SK-N-SH (cell line): ENCODE results near the gene TOR1AIP1. TPM values are rescaled to one million over a fixed set of nuclear protein-coding genes. Genes with fewer than 3 reads are reported as not detected.

ENCODE experiments used
- CTCF ChIA-PET: fragments of 300-600, 350-600 bp; formaldehyde crosslinking; extraction: SDS; loops from one replicate; lab custom pipeline; 2021; lab: Yijun Ruan, JAX
- POLR2A ChIA-PET: fragments of 350-600 bp; sonication (Branson Sonifier 250); formaldehyde crosslinking; extraction: SDS; loops from one replicate; lab custom pipeline; 2020; ENCODE audit warnings: antibody characterized with exemption, inconsistent platforms; lab: Yijun Ruan, JAX
- DNase-seq: peaks from one replicate; pipeline ENCODE4 v3.0.0; 2012
- H2AFZ ChIP-seq: fragments of 200-600 bp; sonication (generic); 2 replicates; pipeline ENCODE4 v1.8.1; 2016; ENCODE audit warnings: antibody characterized with exemption, mild to moderate bottlenecking, low read depth
- H3F3A ChIP-seq: fragments of 200-600 bp; sonication (generic); replicated peaks from 2 replicates; pipeline ENCODE3; 2016; ENCODE audit warnings: antibody characterized with exemption, mild to moderate bottlenecking; ENCODE audit not compliant: insufficient read depth
- H3K27ac ChIP-seq, 2 experiments: fragments of 200-500 bp in 1 of 2; fragments of 200-600 bp in 1 of 2; sonication (Bioruptor generic) in 1 of 2; sonication (generic), shearing (Covaris generic) in 1 of 2; 2 replicates each; pipeline versions ENCODE4 v1.5.1 to v1.6.1; 2014 to 2016; ENCODE audit warnings: low read depth in 2 of 2, inconsistent platforms in 1 of 2, low read length in 1 of 2, mild to moderate bottlenecking in 1 of 2, mixed read lengths in 1 of 2
- H3K27me3 ChIP-seq: fragments of 200-600 bp; sonication (generic), shearing (Covaris generic); 2 replicates; pipeline ENCODE4 v1.6.1; 2016; ENCODE audit warnings: mixed run types; ENCODE audit not compliant: insufficient read depth
- H3K36me3 ChIP-seq, 2 experiments: fragments of 200-500 bp in 1 of 2; fragments of 200-600 bp in 1 of 2; sonication (Bioruptor generic) in 1 of 2; sonication (generic) in 1 of 2; replicated peaks in 1 of 2; 2 replicates each; pipeline versions ENCODE3 to v1.5.1; 2014 to 2016; ENCODE audit warnings: low read length in 1 of 2, mild to moderate bottlenecking in 1 of 2; ENCODE audit not compliant: insufficient read depth in 2 of 2, control insufficient read depth in 1 of 2
- H3K4me1 ChIP-seq, 2 experiments: fragments of 200-500 bp in 1 of 2; fragments of 200-600 bp in 1 of 2; sonication (Bioruptor generic) in 1 of 2; sonication (generic), shearing (Covaris generic) in 1 of 2; 2 replicates each; pipeline versions ENCODE4 v1.5.1 to v1.6.1; 2014 to 2016; ENCODE audit warnings: low read depth in 1 of 2, low read length in 1 of 2, mixed run types in 1 of 2; ENCODE audit not compliant: insufficient read depth in 2 of 2, control insufficient read depth in 1 of 2
- H3K4me2 ChIP-seq: fragments of 200-600 bp; sonication (generic), shearing (Covaris generic); 2 replicates; pipeline ENCODE4 v1.6.1; 2017; ENCODE audit warnings: mixed run types
- H3K4me3 ChIP-seq, 2 experiments: fragments of 200-500 bp in 1 of 2; fragments of 200-600 bp in 1 of 2; sonication (Bioruptor generic) in 1 of 2; sonication (generic), shearing (Covaris generic) in 1 of 2; 2 replicates each; pipeline versions ENCODE4 v1.5.1 to v1.8.1; 2014 to 2016; ENCODE audit warnings: low read depth in 2 of 2, inconsistent platforms in 1 of 2, low read length in 1 of 2, mild to moderate bottlenecking in 1 of 2, mixed read lengths in 1 of 2, moderate library complexity in 1 of 2
- H3K79me2 ChIP-seq: fragments of 200-600 bp; sonication (generic); 2 replicates; pipeline ENCODE4 v1.8.1; 2017; ENCODE audit warnings: mild to moderate bottlenecking; ENCODE audit not compliant: insufficient read depth
- H3K9ac ChIP-seq: fragments of 200-600 bp; sonication (generic); 2 replicates; pipeline ENCODE4 v1.6.1; 2017; ENCODE audit warnings: mixed run types
- H3K9me2 ChIP-seq: fragments of 200-600 bp; sonication (generic); 2 replicates; pipeline ENCODE4 v1.6.1; 2017; ENCODE audit warnings: mixed run types
- H3K9me3 ChIP-seq: fragments of 200-600 bp; sonication (generic); 2 replicates; pipeline ENCODE4 v1.6.1; 2017; ENCODE audit warnings: mixed run types, mild to moderate bottlenecking, moderate library complexity
- H4K20me1 ChIP-seq: fragments of 200-600 bp; sonication (generic); 2 replicates; pipeline ENCODE4 v1.6.1; 2017; ENCODE audit warnings: mild to moderate bottlenecking, mixed run types; ENCODE audit not compliant: insufficient read depth
- ELF1 ChIP-seq: IDR thresholded peaks from 2 replicates; pipeline ENCODE4 v1.4.0; 2012
- EZH2phosphoT487 ChIP-seq: fragments of 200-600 bp; sonication (generic); IDR thresholded peaks from 2 replicates; pipeline ENCODE4 v1.6.1; 2017; ENCODE audit warnings: low read depth, mixed run types, mild to moderate bottlenecking, antibody characterized with exemption, moderate library complexity, borderline replicate concordance
- FOSL2 ChIP-seq: IDR thresholded peaks from 2 replicates; pipeline ENCODE4 v1.4.0; 2012; ENCODE audit warnings: low read depth, mild to moderate bottlenecking, moderate library complexity, borderline replicate concordance
- GATA2 ChIP-seq: sonication (generic); formaldehyde crosslinking; IDR thresholded peaks from 2 replicates; pipeline ENCODE4 v1.5.0; 2020; ENCODE audit warnings: mild to moderate bottlenecking, missing genetic modification reagents
- NRF1 ChIP-seq: IDR thresholded peaks from 2 replicates; pipeline ENCODE4 v1.6.1; 2012; ENCODE audit warnings: low read depth, mild to moderate bottlenecking, low read length
- RAD21 ChIP-seq: IDR thresholded peaks from 2 replicates; pipeline ENCODE4 v1.6.1; 2012; ENCODE audit warnings: mild to moderate bottlenecking, low read length
- RFX5 ChIP-seq: IDR thresholded peaks from 2 replicates; pipeline ENCODE4 v1.6.1; 2012; ENCODE audit warnings: mild to moderate bottlenecking, improper control_type of control experiment, low read length
- SIN3A ChIP-seq: IDR thresholded peaks from 2 replicates; pipeline ENCODE4 v1.6.1; 2012; ENCODE audit warnings: low read depth, mild to moderate bottlenecking, low read length, moderate library complexity, borderline replicate concordance
- SMC3 ChIP-seq: IDR thresholded peaks from 2 replicates; pipeline ENCODE4 v1.6.1; 2012; ENCODE audit warnings: low read depth, low read length, improper control_type of control experiment
- TAF1 ChIP-seq: IDR thresholded peaks from 2 replicates; pipeline ENCODE4 v1.6.1; 2012; ENCODE audit warnings: low read depth, mild to moderate bottlenecking, low read length, moderate library complexity, borderline replicate concordance
- TCF12 ChIP-seq: IDR thresholded peaks from 2 replicates; pipeline ENCODE4 v1.4.0; 2012
- TEAD4 ChIP-seq: IDR thresholded peaks from 2 replicates; pipeline ENCODE4 v1.4.0; 2012; ENCODE audit warnings: mild to moderate bottlenecking, borderline replicate concordance; ENCODE audit not compliant: insufficient read depth
- YY1 ChIP-seq: IDR thresholded peaks from 2 replicates; pipeline ENCODE4 v1.4.0; 2012; ENCODE audit warnings: low read depth, mild to moderate bottlenecking
- WGBS: methylation state at CpG from one replicate; pipeline ENCODE4 v1.1.6; 2017; ENCODE audit warnings: low lambda C conversion rate; 5-methylcytosine and 5-hydroxymethylcytosine counted together
- polyA plus RNA-seq, 3 experiments: library from polyadenylated mRNA; depleted of rRNA; stranded (reverse); fragments of >200 nt; gene quantifications; 2 replicates each; pipeline ENCODE4 v1.2.3, GENCODE V29; 2012
- TF ChIP-seq, protein P1 (sequence below): IDR thresholded peaks from 2 replicates; pipeline ENCODE4 v1.6.1; 2012; ENCODE audit warnings: mild to moderate bottlenecking, low read depth, low read length, moderate library complexity
- TF ChIP-seq, protein P2 (sequence below): IDR thresholded peaks from 2 replicates; pipeline ENCODE4; 2012
- TF ChIP-seq, protein P3 (sequence below): IDR thresholded peaks from 2 replicates; pipeline ENCODE4 v1.4.0; 2012; ENCODE audit warnings: low read depth, borderline replicate concordance
- TF ChIP-seq, protein P4 (sequence below): IDR thresholded peaks from 2 replicates; pipeline ENCODE4 v1.4.0; 2012; ENCODE audit warnings: low read depth, borderline replicate concordance
- TF ChIP-seq, protein P5 (sequence below): IDR thresholded peaks from 2 replicates; pipeline ENCODE4 v1.4.0; 2012; ENCODE audit warnings: low read depth

The TOR1AIP1 gene
- polyA plus RNA-seq, 1 of the 3 experiments (the other 2 are of a cell fraction): 11.8 TPM

DNA sequence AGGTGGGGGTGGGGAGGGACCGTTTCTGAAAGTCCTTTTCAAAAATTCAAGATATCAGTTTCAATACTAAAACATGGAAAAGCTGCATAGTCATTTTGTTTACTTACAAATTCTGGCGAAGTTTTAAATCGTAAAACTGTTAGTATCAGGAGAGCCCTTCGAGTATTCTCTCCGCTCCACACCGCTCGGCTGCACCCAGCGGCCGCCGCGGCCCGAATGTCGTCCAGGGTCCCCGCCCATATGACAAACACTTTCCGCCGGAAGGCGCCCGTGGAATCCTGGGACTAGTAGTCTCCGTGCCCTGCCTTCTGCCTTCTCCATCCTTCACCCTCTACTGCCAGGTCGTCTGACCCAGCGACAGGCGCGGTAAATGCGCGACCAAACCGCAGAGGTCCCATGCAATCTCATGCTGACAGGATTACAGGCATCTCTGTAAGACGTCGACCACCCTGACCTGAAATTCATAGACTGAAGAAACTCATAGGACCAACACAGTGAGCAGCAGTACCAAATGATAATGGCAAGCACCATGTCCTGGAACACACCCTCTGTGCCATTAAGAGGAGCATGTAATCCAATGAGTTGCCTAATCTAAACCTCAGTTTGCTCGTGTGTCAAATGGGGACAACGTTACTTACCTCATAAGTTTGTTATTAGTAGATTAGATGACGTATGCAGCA, 4.4 kb upstream of the TOR1AIP1 start, which contains the start of gene TOR1AIP2 (continued):
- TF ChIP-seq, protein P1, sequence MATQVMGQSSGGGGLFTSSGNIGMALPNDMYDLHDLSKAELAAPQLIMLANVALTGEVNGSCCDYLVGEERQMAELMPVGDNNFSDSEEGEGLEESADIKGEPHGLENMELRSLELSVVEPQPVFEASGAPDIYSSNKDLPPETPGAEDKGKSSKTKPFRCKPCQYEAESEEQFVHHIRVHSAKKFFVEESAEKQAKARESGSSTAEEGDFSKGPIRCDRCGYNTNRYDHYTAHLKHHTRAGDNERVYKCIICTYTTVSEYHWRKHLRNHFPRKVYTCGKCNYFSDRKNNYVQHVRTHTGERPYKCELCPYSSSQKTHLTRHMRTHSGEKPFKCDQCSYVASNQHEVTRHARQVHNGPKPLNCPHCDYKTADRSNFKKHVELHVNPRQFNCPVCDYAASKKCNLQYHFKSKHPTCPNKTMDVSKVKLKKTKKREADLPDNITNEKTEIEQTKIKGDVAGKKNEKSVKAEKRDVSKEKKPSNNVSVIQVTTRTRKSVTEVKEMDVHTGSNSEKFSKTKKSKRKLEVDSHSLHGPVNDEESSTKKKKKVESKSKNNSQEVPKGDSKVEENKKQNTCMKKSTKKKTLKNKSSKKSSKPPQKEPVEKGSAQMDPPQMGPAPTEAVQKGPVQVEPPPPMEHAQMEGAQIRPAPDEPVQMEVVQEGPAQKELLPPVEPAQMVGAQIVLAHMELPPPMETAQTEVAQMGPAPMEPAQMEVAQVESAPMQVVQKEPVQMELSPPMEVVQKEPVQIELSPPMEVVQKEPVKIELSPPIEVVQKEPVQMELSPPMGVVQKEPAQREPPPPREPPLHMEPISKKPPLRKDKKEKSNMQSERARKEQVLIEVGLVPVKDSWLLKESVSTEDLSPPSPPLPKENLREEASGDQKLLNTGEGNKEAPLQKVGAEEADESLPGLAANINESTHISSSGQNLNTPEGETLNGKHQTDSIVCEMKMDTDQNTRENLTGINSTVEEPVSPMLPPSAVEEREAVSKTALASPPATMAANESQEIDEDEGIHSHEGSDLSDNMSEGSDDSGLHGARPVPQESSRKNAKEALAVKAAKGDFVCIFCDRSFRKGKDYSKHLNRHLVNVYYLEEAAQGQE: peak; percentile 59; the same call in 1 of the 2 replicates
- TF ChIP-seq TAF1 (peak; percentile 97), RAD21 (no peak), NRF1 (no peak)
- TF ChIP-seq, protein P2, sequence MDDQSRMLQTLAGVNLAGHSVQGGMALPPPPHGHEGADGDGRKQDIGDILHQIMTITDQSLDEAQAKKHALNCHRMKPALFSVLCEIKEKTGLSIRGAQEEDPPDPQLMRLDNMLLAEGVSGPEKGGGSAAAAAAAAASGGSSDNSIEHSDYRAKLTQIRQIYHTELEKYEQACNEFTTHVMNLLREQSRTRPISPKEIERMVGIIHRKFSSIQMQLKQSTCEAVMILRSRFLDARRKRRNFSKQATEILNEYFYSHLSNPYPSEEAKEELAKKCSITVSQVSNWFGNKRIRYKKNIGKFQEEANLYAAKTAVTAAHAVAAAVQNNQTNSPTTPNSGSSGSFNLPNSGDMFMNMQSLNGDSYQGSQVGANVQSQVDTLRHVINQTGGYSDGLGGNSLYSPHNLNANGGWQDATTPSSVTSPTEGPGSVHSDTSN: 0 out of 2 replicates have a peak, but pooled peaks have one; percentile 40
- TF ChIP-seq, protein P3, sequence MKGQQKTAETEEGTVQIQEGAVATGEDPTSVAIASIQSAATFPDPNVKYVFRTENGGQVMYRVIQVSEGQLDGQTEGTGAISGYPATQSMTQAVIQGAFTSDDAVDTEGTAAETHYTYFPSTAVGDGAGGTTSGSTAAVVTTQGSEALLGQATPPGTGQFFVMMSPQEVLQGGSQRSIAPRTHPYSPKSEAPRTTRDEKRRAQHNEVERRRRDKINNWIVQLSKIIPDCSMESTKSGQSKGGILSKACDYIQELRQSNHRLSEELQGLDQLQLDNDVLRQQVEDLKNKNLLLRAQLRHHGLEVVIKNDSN: 0 out of 2 replicates have a peak, but pooled peaks have one; percentile 35

DNA sequence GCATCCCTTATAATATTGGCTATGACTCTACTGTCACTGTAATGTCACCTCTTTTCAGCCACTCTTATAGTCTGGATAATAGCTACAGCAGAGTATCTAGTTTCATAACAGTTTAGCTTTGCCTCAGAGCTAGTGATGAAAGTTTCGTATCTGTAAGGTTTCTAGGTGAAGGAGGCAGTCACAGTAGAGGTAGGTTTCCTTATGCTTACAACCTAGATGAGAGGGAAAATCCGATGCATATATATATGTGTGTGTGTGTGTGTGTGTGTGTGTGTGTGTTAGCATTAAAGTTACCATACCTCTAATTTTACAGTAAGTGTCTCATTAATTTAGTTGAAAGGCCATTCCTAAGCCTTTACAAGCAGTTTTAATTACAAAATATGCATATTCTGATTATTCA, 2.3 kb upstream of the TOR1AIP1 start:
- H3K9ac ChIP-seq: no peak overlapping the region
- no peak overlapping the region for H2AFZ ChIP-seq
- H3K9me2 ChIP-seq: no peaks in the 10 kb centered on the region
- H3K4me1 ChIP-seq: peaks cover 9 to 23% of the 10 kb centered on the region in 2 experiments; a peak in 3 of 4 replicates
- H3K9me3 ChIP-seq: no peaks in the 10 kb centered on the region; the same call in 1 of the 2 replicates
- TF ChIP-seq EZH2phosphoT487: no peak
- TF ChIP-seq RAD21: no peak
- TF ChIP-seq YY1: no peak
- no peak for TF ChIP-seq TCF12
- TF ChIP-seq, protein P3: no peak
- TF ChIP-seq, protein P4, sequence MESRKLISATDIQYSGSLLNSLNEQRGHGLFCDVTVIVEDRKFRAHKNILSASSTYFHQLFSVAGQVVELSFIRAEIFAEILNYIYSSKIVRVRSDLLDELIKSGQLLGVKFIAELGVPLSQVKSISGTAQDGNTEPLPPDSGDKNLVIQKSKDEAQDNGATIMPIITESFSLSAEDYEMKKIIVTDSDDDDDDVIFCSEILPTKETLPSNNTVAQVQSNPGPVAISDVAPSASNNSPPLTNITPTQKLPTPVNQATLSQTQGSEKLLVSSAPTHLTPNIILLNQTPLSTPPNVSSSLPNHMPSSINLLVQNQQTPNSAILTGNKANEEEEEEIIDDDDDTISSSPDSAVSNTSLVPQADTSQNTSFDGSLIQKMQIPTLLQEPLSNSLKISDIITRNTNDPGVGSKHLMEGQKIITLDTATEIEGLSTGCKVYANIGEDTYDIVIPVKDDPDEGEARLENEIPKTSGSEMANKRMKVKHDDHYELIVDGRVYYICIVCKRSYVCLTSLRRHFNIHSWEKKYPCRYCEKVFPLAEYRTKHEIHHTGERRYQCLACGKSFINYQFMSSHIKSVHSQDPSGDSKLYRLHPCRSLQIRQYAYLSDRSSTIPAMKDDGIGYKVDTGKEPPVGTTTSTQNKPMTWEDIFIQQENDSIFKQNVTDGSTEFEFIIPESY: no peak
- TF ChIP-seq TEAD4: no peak
- no peak for TF ChIP-seq GATA2
- TF ChIP-seq ELF1: no peak
- TF ChIP-seq FOSL2: no peak
- TF ChIP-seq, protein P5, sequence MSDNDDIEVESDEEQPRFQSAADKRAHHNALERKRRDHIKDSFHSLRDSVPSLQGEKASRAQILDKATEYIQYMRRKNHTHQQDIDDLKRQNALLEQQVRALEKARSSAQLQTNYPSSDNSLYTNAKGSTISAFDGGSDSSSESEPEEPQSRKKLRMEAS: no peak
- TF ChIP-seq RFX5: no peak
- no peak for TF ChIP-seq SMC3
- no peak for TF ChIP-seq SIN3A
- ChIA-PET CTCF (interaction anchor here (1.1 to 2.5 kb wide), 3 partner anchors 12 to 301 kb away, joined by 3 to 10 read pairs (median 5); no protein-coding TSS in a partner anchor), POLR2A (no interaction called here)
- H3K27ac ChIP-seq: no peak overlapping the region
- H3K36me3 ChIP-seq: peaks cover 14 to 17% of the 10 kb centered on the region in 2 experiments
- H3K79me2 ChIP-seq: peaks cover 49% of the 10 kb centered on the region
- no peak for DNase-seq
- WGBS: 81% methylated on average over 2 of the region's 2 CpGs
- H3K4me2 ChIP-seq: no peak overlapping the region
- no peaks in the 10 kb centered on the region for H3K27me3 ChIP-seq
- peaks cover 22% of the 10 kb centered on the region for H3F3A ChIP-seq
- peaks cover 22% of the 10 kb centered on the region for H4K20me1 ChIP-seq
- no peak overlapping the region for H3K4me3 ChIP-seq
